Right ventricle myocardium superior (tissue), 1 donor: ENCODE data around the gene AGAP1. TPM values are rescaled to one million over a fixed set of nuclear protein-coding genes. Genes with fewer than 3 reads are reported as not detected.
"Not testable (repeated sequence)": the region's sequence is repeated elsewhere in the genome, so short reads cannot be mapped to it uniquely, and the experiment has no call there.

ENCODE experiments used
- ATAC-seq: fragments of 200-7000 bp; cut with Tn5 transposase; one replicate; pipeline ENCODE4 v1.9.1; 2020; ENCODE audit warnings: mild to moderate bottlenecking; ENCODE audit not compliant: poor library complexity
- DNase-seq: peaks from one replicate; pipeline ENCODE4 v3.0.0-alpha.2; 2020
- intact Hi-C: fragments of 100-400 bp; cut with DNase I; formaldehyde crosslinking; loops from one replicate; pipeline ENCODE4 v1.11.2; 2022
- total RNA-seq: library from RNA; stranded (reverse); fragmentation: NEBNext Ultra II Directional; extraction: Animal tissue kit (Norgen Biotek cat#: 25700); gene quantifications from one replicate; pipeline ENCODE4 v1.2.1, GENCODE V29; 2021
- donor health status: DM: no; HTN: yes; CAD: no; lungs with severe emphysema.

The AGAP1 gene
- total RNA-seq, 1 donor from 2014 or later, result 25.4 TPM

DNA sequence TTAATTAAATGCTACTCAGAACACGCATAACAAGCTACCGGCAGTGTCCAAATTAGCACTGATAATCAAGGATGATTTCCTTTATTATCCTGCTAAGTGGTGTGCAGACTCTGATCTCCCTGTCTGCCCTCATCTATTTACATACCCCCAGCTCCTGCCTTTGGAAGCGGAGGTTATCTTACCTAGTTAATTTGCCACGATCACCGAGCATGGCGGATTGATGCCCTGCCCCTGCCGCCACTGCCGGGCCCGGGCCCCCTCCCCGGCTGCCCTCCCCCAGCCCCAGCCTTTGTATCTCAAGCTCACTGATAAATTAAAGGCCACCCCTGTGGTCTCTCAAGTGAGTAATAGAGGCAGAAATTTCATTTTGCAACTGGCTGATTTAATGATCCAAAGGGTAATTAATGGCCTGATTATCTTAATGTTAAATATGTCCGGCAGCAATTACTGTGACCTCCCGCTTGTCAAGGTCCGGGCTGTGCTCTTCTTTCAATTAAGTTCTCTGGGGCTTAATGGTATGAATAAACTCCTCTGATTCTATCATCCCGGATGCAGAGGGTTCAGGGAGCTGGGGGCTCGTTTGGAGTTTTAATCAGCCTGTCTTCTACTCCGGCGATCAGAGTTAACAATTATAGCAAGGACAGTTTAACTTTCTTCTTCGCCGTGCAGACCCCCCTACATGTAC lies 560.9 kb downstream of the AGAP1 start:
- DNase-seq, result no peak
- intact Hi-C loops, result no loop called here
- no peak for ATAC-seq

DNA sequence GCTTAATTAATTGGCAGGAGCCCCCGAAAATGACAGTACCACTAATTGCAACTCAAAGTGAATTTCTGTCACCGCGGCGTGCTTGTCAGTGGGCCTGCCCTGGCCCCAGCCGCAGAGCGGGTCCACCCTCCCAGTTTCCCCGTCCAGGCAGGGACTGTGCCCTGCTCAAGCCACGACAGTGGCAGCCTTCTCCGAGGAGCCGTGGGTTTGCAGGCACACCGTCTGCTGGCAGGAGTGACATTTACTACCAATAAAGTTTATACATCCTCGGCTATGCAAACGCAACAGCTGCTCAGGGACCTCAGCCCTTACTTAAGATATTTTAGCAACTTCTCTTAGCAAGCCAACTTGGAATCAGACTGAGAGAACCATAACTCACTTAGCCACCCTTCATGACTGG lies 561.6 kb downstream of the AGAP1 start:
- intact Hi-C loops, result no loop called here
- ATAC-seq (no peak), DNase-seq (no peak)

DNA sequence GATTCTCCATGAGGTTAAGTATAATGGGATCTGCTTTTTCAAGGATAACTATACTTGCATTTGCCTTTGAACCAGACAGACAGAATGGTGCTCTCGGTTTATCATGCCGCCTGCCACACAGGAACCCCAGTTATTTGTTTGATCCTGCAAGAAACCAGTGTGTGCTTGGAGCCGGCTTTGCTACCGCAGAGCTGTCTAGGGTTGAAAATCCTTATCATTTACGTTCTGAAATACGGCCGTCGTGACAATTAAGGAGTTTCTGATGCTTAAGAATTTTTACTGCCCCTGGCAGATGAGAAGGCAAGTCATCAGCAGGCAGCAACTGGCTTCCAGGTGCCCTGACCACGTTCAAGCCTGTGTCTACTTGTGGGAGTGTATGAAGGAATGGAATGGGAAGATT lies 562.3 kb downstream of the AGAP1 start:
- no peak for ATAC-seq
- intact Hi-C loops, result no loop called here
- no peak for DNase-seq

DNA sequence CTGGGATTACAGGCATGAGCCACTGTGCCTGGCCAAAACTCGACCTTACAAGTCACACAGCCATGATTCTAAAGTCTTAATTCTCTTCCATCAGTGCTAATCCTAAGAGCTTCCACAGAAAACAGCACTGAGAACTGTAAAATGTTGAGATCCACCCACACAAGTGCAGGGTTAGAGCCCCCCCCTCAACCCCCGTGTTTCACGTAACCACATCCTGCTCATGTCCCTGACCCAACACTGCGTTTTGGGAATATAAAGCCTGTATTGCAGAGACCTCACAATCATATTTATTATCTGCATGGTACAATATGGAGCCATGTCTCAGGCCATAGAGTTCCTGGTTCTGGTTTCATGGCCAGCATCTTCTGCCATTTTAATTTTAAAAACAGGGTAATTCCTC lies 563.5 kb downstream of the AGAP1 start:
- ATAC-seq (no peak), DNase-seq (no peak)
- intact Hi-C loops, result no loop called here

DNA sequence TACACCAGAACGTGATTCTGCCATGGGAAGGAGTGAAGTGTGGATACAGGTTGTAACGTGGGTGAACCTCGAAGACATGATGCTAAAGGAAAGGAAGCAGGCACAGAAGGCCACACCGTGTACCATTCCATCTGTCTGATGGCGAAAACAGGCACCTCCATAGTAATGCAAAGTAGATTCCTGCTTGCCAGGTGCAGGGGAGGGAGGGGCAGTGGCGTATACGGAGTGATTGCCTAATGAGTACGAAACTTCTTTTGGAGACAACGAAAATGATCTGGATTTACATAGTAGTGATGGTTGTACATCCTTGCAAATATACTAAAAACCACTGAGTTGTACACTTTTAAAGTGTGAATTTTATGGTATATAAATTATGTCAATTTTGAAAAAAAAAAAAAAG lies 567.7 kb downstream of the AGAP1 start:
- ATAC-seq (no peak), DNase-seq (no peak)
- intact Hi-C loops, result no loop called here

DNA sequence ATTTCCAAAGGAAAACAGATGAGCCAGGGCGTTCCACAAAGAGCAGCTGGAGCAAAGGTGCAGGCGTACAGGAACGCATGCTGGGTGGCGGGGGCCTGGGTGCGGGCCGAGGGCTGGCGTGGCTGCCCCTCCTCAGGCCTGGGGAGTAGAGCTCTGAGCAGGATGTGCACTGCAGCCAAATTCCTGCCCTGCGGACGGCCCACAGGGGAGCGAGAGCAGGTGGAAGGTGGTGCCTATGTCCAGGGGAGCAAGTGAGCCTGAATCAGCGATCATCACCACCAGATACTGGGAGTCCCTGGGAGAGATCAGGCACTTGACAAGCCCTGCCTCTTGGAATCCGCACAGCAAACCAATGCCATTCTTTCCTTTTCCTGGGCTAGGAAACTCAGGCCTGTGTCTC lies 568.1 kb downstream of the AGAP1 start:
- ATAC-seq (no peak), DNase-seq (no peak)
- intact Hi-C loops, result no loop called here

DNA sequence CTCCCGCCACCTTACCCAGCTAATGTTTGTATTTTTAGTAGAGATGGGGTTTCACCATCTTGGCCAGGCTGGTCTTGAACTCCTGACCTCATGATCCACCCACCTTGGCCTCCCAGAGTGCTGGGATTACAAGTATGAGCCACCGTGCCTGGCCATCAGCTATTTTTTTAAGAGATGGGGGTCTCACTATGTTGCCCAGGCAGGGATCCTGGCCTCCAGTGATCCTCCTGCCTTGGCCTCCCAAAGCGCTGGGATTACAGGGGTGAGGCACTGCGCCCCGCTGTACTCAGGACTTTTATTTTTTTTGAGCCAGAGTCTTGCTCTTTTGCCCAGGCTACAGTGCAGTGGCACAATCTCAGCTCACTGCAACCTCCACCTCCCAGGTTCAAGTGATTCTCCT lies 569.0 kb downstream of the AGAP1 start:
- ATAC-seq, DNase-seq, intact Hi-C loops: not testable (repeated sequence)

DNA sequence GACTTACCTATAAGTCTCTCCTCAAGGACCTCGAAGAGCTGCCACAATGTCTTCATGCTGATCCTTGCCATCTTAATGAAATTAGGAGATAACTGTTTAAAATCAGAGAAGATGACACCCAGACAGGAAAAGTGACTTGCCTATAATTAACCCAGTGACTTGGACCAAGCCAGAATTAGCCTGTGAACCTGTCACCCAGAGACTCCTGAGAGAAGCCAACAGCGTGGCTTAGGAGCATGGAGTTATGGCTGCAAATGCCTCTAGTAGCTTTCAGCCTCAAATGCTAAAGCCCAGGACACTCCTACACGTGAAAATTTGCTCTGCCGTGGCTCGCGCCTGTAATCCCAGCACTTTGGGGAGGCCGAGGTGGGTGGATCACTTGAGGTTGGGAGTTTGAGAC lies 570.2 kb downstream of the AGAP1 start:
- intact Hi-C loops, result no loop called here
- ATAC-seq (no peak), DNase-seq (no peak)

DNA sequence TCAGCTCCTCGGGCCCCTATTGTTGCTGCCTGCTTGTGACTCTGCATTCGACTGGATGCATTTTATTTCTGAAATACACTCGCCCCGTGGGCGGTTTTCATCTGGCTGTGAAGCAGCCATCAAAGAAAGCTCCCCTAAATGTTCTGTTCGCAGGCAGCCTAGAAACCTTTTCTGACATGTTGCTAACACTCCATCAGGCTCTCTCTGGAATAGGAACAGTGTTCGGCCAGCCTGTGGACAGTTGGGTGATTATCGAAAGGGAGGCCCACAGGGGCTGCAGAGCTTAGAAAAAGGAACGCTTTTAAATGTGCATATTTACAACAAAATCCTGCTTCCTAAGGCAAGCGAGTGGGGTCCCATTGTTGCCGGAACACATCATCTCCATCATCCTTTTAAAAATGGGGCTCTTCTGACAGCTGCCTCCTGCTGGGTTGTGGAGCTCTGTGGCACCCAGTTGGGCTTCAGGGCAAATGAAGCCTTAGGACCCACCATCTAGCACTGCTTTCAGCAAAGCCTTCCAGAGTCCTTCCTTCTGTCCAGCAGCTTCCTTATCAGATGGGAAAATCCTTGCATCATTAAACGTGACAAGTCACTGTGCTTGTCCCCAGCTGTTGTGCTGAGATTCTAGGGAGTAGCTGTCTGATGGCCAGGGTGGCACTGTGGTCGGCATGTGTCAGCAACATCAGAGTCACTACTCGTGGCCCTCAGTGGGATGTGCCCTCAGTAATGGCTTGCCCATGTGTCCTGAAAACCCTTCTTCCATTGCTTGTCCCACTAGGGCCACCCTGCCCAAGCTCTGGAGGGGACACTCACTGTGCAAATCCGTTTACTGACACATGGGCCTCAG lies 571.7 kb downstream of the AGAP1 start:
- no peak for ATAC-seq
- intact Hi-C loops, result no loop called here
- DNase-seq, result no peak

DNA sequence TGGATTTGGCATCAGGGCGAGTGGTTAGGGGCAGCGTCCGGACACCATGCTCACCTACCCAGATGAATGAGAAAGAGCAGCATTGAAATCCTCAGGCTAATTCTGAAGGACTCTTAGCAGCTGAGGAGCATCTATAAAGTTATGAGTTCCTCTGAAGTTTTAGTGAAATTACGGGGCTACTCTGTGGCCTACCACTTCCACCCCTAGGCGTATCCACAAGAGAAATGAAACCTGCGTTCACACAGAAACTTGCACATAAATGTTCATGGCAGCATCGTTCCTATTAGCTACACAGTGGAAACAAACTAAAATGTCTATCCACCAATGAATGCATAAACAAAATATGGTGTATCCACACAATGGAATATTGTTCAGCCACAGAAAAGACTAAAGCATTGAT lies 576.4 kb downstream of the AGAP1 start:
- DNase-seq, result no peak
- no peak for ATAC-seq
- intact Hi-C loops, result no loop called here

DNA sequence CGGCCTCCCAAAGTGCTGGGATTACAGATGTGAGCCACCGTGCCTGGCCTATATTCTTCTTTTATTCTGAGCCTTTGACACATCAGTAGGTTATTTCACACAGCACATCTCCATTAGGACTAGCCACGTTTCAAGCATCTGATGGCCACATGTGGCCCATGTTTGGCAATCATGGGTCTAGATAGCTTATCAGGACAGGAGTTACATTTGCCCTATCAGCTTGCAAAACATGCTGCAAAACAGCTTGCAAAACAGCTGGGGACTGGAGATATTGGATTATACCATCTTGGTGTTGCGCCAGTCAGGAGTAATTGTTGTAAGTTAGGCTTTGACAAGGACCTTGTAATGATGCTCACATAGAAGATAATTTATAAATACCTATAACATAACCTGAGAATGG lies 579.4 kb downstream of the AGAP1 start:
- intact Hi-C loops, result no loop called here
- DNase-seq (no peak), ATAC-seq (no peak)

DNA sequence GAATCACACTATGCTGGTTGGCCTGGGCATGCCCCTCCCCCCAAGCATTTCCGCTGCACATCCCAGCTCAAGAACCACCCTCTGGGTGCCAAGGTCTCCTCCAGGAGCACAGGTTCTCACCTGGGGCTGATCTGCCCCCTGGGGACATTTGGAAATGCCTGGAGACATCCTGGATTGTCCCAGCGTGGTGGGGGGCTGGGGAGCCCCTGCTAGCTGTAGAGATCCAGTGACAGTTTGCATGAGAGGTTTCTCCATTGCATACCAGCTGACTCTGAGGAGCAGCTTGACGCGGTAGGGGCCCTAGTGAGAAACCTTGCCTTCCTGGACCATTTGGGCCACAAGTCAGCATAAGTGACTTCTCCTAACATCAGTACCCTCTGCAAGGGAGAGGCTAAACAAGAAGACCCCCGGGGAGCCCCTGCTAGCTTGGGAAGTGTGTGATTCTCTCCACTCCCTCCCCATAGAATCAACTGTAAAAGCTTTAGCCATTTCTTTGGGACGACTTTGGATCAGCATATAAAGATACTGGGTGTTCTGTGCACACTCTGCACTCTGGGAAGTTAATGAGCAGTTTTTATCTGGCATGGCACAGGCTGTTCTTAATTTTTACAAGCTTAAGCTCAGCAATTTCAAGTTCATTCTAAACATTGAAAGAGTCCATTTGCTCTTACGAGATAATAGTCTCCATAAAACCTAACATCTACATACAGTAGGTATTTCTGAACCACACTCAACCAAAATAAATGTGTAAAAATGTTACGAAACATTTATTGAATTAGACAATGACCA lies 580.2 kb downstream of the AGAP1 start:
- no peak for DNase-seq
- intact Hi-C loops, result no loop called here
- ATAC-seq, result no peak

DNA sequence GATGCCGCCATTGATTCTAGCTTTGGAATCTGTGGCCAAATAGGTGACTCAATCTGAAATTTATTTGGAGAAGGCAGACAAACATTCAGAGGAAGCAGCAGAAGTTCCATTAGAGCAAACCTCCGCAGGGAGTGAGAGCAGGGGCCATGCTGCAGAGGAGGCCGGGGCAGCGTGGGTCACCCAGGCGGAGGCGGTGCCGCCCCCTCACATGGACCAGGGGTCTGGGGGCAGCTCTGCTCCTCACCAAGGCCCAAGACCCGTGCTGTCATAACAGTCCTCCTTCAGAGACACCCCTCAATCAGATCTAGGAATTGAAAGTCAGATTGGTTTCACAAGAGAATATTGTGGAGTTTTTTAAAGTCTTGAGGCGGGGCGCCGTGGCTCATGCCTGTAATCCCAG lies 582.0 kb downstream of the AGAP1 start:
- ATAC-seq, result no peak
- intact Hi-C loops, result no loop called here
- no peak for DNase-seq

DNA sequence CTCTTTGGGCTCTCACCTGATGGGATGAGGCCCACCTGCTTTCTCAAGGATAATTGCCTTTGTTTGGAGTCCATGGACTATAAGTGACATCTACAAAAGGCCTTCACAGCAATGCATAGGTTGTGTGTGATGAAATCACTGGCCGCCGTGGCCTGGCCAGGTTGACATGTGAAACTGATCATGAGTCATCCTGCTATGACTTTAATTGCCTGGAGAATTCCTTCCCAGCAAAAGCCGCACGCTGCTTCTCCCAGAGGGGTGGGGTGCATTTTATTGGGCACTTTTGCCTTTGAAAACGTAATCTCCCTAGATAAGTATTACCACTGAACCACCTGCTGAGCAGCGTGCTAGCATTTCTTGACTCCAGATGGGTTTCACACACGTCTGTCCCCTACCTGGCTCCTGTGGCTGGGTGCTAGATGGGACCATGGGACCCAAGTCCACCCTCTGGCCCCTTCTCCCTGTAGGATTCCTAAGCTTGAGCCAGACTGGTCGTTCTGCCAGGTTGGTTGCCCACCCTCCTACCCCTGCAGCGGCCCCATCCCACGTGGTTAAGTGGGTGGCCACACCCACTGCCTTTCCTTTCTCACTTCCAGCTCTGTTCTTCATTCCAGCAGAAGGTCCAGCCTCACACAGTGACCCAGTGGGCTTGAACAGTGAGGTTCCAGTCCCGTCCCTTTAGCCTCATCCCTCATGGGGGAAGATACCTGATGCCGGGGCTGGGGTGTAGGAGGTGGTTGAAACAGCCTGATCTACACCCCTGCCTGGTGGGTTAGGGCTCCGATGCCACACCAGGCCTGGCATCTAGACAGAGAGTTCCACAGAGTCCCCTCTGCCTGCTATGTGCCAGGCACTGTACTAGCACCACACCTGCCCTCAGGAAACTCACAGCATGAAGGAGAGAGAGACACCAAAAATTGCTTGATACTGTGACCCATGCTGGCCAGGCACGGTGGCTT lies 584.7 kb downstream of the AGAP1 start:
- DNase-seq (no peak), ATAC-seq (no peak)
- intact Hi-C loops, result no loop called here

DNA sequence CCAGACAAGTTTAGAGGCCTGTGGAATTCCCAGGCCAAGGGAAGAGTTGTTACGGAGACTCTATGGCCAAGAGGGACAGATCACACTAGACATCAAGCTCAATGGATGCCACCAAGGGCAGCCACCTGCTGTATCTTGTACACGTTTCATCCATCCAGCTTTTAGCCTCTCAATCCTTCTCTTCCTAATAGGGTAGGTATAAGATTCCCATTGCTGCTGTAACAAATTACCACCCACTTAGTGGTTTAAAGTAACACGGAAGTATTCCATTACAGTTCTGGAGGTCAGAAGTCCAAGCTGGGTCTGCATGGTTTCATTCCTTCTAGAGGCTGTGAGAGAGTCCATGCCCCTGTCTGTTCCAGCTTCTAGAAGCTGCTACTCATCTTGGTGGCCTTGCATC lies 586.6 kb downstream of the AGAP1 start:
- ATAC-seq (no peak), DNase-seq (no peak)
- intact Hi-C loops, result no loop called here

DNA sequence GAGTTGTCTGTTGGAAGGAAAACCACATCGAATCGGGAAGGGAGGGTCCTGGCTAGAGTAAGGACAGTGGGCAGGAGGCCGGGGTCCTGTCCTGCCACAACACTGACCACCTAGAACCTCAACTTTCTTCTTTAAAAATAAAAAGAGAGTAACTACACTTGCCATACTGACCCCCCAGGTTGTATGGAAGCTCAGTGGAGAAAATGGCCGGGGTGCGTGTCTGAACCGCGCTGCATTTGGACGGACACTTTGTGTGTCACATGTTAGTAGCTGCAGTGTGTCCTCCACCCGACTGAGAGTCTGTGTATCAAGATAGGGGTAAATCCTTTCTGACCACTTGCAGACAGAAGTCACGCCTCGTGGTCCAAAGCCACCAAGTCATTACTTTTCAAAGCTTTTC lies 587.3 kb downstream of the AGAP1 start:
- intact Hi-C loops, result no loop called here
- no peak for DNase-seq
- ATAC-seq, result no peak

DNA sequence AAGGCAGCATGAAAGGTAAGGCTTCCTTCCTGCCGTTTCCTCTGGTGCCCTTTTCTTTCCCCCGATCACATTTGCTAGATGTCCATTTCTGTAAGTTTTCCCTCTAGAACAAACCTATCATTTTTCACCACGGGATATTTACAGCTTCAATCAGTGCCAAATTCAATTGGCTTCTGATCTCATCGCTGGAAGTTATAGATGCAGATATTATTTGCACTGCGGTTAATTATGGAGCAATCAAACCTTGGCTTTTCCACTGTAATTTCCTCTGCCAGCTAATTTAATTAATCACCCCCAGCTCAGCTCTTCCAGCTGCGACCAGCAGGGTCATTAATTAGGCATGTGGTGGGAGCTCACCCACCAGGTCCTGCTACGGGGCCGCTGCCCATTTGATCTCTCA lies 588.2 kb downstream of the AGAP1 start:
- intact Hi-C loops, result no loop called here
- DNase-seq, result no peak
- no peak for ATAC-seq

DNA sequence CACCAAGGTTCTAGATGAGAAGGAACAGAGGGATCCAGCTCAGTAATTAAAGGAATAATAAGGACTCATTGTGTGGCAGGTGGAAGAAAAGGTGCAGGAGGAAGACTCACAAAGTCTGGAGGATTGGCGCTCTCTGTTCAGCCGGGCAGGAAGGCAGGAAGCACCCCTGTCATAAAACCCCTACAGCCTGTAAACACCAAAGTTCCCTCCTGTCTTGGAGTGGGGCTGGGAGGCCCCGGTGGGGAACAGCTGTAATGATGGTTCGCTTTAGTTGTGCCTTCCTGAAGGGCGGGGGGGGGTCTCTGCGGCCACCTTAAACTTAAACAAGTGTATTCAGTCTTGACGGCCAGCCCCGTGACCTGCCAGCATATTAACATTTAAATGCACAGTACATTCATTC lies 590.1 kb downstream of the AGAP1 start:
- intact Hi-C loops, result no loop called here
- DNase-seq (no peak), ATAC-seq (no peak)

DNA sequence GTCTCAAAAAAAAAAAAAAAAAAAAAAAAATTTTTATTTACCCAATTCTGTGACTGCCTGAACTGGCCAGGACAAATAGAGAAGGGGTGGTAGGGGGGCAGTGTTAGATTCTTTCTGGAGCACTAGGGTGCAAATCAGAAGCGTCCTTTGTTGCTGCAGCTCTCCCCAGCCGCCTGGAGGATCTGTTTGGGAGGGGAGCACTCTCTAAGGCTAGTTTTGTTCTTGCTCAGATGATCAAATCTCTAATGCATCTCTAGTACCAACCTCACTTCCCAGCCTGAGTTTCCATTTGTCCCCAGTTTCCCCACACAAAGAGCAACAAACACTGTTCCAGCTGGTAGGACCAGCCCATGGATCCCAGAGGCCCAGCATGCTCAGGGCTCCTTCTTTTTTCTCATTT lies 591.4 kb downstream of the AGAP1 start:
- no peak for DNase-seq
- no peak for ATAC-seq
- intact Hi-C loops, result no loop called here
